KBM-7 (cell line): ENCODE results near the gene PIGR.
"Not testable (repeated sequence)": the region's sequence is repeated elsewhere in the genome, so short reads cannot be mapped to it uniquely, and the experiment has no call there.

Experiments used
- DNase-seq: peaks from one replicate; pipeline ENCODE4 v3.0.0-alpha.2; 2015
- in situ Hi-C: fragments of 300-500 bp; cut with MboI; formaldehyde crosslinking; loops from 2 replicates; pipeline ENCODE4 v1.14.3; 2020; ENCODE audit warnings: low sequenced_read_pairs, low pct_unique_long_range_greater_than_20kb, mixed read lengths

PIGR gene

GRCh38 chr1:206939841-206940587, 6.3 kb downstream of the PIGR start:
- in situ Hi-C loops = no loop called here
- DNase-seq = no peak

- no peak for DNase-seq
- in situ Hi-C loops = no loop called here
Measured at GRCh38 chr1:206939131-206939530, 7.1 kb downstream of the PIGR start.

GRCh38 chr1:206937425-206937824, 8.8 kb downstream of the PIGR start:
- in situ Hi-C loops = no loop called here

GRCh38 chr1:206935491-206936067, 10.7 kb downstream of the PIGR start:
- in situ Hi-C loops = no loop called here
- peak; percentile 68 for DNase-seq

More at GRCh38 chr1:206937425-206937824, 8.8 kb downstream of the PIGR start:
- no peak for DNase-seq

- in situ Hi-C loops = no loop called here
- DNase-seq = peak; percentile 42
Measured at GRCh38 chr1:206933333-206933945, 12.8 kb downstream of the PIGR start.

- no peak for DNase-seq
- in situ Hi-C loops = no loop called here
Measured at GRCh38 chr1:206932177-206932576, 14.1 kb downstream of the PIGR start.

- no peak for DNase-seq
- in situ Hi-C loops = no loop called here
Measured at GRCh38 chr1:206931709-206932108, 14.6 kb downstream of the PIGR start.

- no peak for DNase-seq
- in situ Hi-C loops = no loop called here
Measured at GRCh38 chr1:206930210-206930798, 16.0 kb downstream of the PIGR start.

GRCh38 chr1:206929524-206929923, 16.7 kb downstream of the PIGR start:
- in situ Hi-C loops = no loop called here

GRCh38 chr1:206926286-206926685, 20.0 kb downstream of the PIGR start:
- in situ Hi-C loops = no loop called here

More at GRCh38 chr1:206929524-206929923, 16.7 kb downstream of the PIGR start:
- DNase-seq = no peak

GRCh38 chr1:206925106-206925736, 21.0 kb downstream of the PIGR start:
- in situ Hi-C loops = no loop called here
- DNase-seq = peak; percentile 53

More at GRCh38 chr1:206926286-206926685, 20.0 kb downstream of the PIGR start:
- DNase-seq = no peak

GRCh38 chr1:206924592-206925105, 21.6 kb downstream of the PIGR start:
- in situ Hi-C loops = loop anchor here (25.0 kb wide), 1 partner anchor 187 kb away; no protein-coding TSS in a partner anchor
- DNase-seq = no peak

- DNase-seq = not testable (repeated sequence)
- in situ Hi-C loops = loop anchor here (25.0 kb wide), 1 partner anchor 187 kb away; no protein-coding TSS in a partner anchor
Measured at GRCh38 chr1:206923961-206924557, 22.2 kb downstream of the PIGR start.

GRCh38 chr1:206923009-206923960, 23.0 kb downstream of the PIGR start:
- in situ Hi-C loops = loop anchor here (25.0 kb wide), 1 partner anchor 186 kb away; no protein-coding TSS in a partner anchor
- DNase-seq = peak; percentile 76

GRCh38 chr1:206922524-206922923, 23.7 kb downstream of the PIGR start:
- in situ Hi-C loops = loop anchor here (25.0 kb wide), 1 partner anchor 185 kb away; no protein-coding TSS in a partner anchor
- DNase-seq = no peak

GRCh38 chr1:206921772-206922265, 24.4 kb downstream of the PIGR start, which contains the start of gene FCMR:
FCMR (minus strand) TSS chr1:206921941; CDS start chr1:206921854, 87 bp downstream.
- in situ Hi-C loops = loop anchor here (25.0 kb wide), 1 partner anchor 185 kb away; no protein-coding TSS in a partner anchor
- DNase-seq = peak; percentile 73

GRCh38 chr1:206918076-206918475, 28.2 kb downstream of the PIGR start:
- no peak for DNase-seq
- in situ Hi-C loops = loop anchor here (25.0 kb wide), 1 partner anchor 181 kb away; no protein-coding TSS in a partner anchor
